ENCODE results near the gene CHDH. TPM values are rescaled to one million over a fixed set of nuclear protein-coding genes. Genes with fewer than 3 reads are reported as not detected.

Gene CHDH
- total and polyA plus RNA-seq, 2 donors (not counting 3 experiments of a cell fraction or from before 2014, with no cell fraction given): 0.04 to 0.06 TPM

- no peak for FAIRE-seq
- no peaks in the 10 kb centered on the region for H3K79me2 ChIP-seq (ENCODE audit: control insufficient read depth, insufficient read depth, low read length)
- dilution Hi-C loops (cut with MboI; ENCODE audit: extremely low pct_ligation_motif_present, low sequenced_read_pairs) (no loop called here), intact Hi-C loops (cut with micrococcal nuclease) (no loop called here)
- no peak overlapping the region for H3K9ac ChIP-seq (replicated peaks; ENCODE audit: extremely low read depth, insufficient read depth, low read length)
- no peaks in the 10 kb centered on the region for H3K4me1 ChIP-seq (ENCODE audit: control insufficient read depth, extremely low read depth, insufficient read depth, low read length)
- no peaks in the 10 kb centered on the region for H3K36me3 ChIP-seq (ENCODE audit: control insufficient read depth in 2 of 2, extremely low read depth in 1 of 2, insufficient read depth in 2 of 2, low read length in 2 of 2)
- BruUV-seq (replicated peaks): no TSS peak
- DNase-seq (ENCODE audit: low read depth, low spot score): no peak
- H3K4me2 ChIP-seq (ENCODE audit: insufficient read depth, low read length): no peak overlapping the region
- no peak overlapping the region for H3K4me3 ChIP-seq (replicated peaks in 1 of 3; ENCODE audit: insufficient read depth in 1 of 3, low read depth in 1 of 3, low read length in 3 of 3)
- H3K9me3 ChIP-seq (replicated peaks; ENCODE audit: control insufficient read depth, insufficient read depth, low read length): no peaks in the 10 kb centered on the region
- no peak overlapping the region for H3K27ac ChIP-seq (ENCODE audit: insufficient read depth, low read depth, low read length)
- TF ChIP-seq EZH2 (IDR thresholded peaks at IDR 0.05; ENCODE audit: borderline replicate concordance, low read depth, low read length, severe bottlenecking) (no peak), POLR2A (IDR thresholded peaks at IDR 0.05; ENCODE audit: low read depth, low read length) (no peak), JUN (IDR thresholded peaks at IDR 0.05; ENCODE audit: borderline replicate concordance, insufficient read depth, insufficient read length, low read depth) (no peak), FOS (IDR thresholded peaks at IDR 0.05; ENCODE audit: borderline replicate concordance, insufficient read depth, low read length) (no peak), MYC (IDR thresholded peaks at IDR 0.05; ENCODE audit: low read depth, low read length) (no peak), MAX (IDR thresholded peaks at IDR 0.05; ENCODE audit: insufficient read depth, insufficient read length) (no peak), GATA2 (IDR thresholded peaks at IDR 0.05; ENCODE audit: insufficient read depth, insufficient read length, low read depth, low read length) (no peak), CTCF (IDR thresholded peaks at IDR 0.05; ENCODE audit: extremely low read depth in 1 of 2, insufficient read depth in 1 of 2, low read depth in 1 of 2, low read length in 2 of 2) (no peak), POLR2AphosphoS5 (IDR thresholded peaks at IDR 0.05; ENCODE audit: insufficient read depth, low read depth, low read length) (no peak)
- H2AFZ ChIP-seq (ENCODE audit: low read depth, low read length): no peak overlapping the region
- ChIA-PET CTCF (interaction anchor here (1.0 kb wide), 1 partner anchor 23 kb away, joined by 3 read pairs; no protein-coding TSS in a partner anchor), POLR2A (no interaction called here)
- no peaks in the 10 kb centered on the region for H3K9me1 ChIP-seq (replicated peaks; ENCODE audit: control insufficient read depth, extremely low read depth, insufficient read depth, low read length)
- no peaks in the 10 kb centered on the region for H4K20me1 ChIP-seq (replicated peaks; ENCODE audit: control insufficient read depth, extremely low read depth, insufficient read depth, low read length)
- H3K27me3 ChIP-seq (ENCODE audit: control insufficient read depth in 2 of 2, insufficient read depth in 2 of 2, low read length in 2 of 2): peaks cover 30 to 32% of the 10 kb centered on the region in 2 experiments
Observed at GRCh38 chr3:53844262-53845102, 1.7 kb downstream of the CHDH start.
